A549 (cell line): ENCODE results near the gene EIF6. TPM values are rescaled to one million over a fixed set of nuclear protein-coding genes. Genes with fewer than 3 reads are reported as not detected.

Experiments used
- ATAC-seq, 2 experiments: fragments of 200-7000 bp in 1 of 2; fragments of >200 bp in 1 of 2; cut with Nextera tagmentation in 1 of 2; cut with Tn5 transposase in 1 of 2; 3 replicates each; pipeline versions ENCODE4 v1.8.0 to v1.9.1; 2018 to 2020; ENCODE audit warnings: mild to moderate bottlenecking in 1 of 2, moderate library complexity in 1 of 2
- CTCF ChIA-PET: fragments of 300-600 bp; sonication (Branson Sonifier 250); formaldehyde crosslinking; extraction: SDS; loops from one replicate; lab custom pipeline; 2021; ENCODE audit warnings: antibody characterized with exemption, inconsistent platforms; lab: Yijun Ruan, JAX
- POLR2A ChIA-PET: fragments of 350-600 bp; formaldehyde crosslinking; extraction: SDS; loops from one replicate; lab custom pipeline; 2021; ENCODE audit warnings: antibody characterized with exemption, inconsistent platforms; lab: Yijun Ruan, JAX
- DNase-seq, 2 experiments: peaks; one replicate each; pipeline versions ENCODE4 v3.0.0 to v3.0.0-alpha.2; 2011 to 2016; ENCODE audit warnings: low read depth in 1 of 2, low spot score in 1 of 2
- FAIRE-seq: peaks from 2 replicates; lab custom pipeline; 2011; peaks lifted over from hg19 to GRCh38; lab: Jason Lieb, UNC
- H3K27ac ChIP-seq, 2 experiments: fragments of >200 bp; sonication (Bioruptor Twin); formaldehyde crosslinking; 3 replicates each; pipeline ENCODE4 v1.5.1; 2016 to 2017
- H3K4me1 ChIP-seq: fragments of >200 bp; sonication (Bioruptor Twin); formaldehyde crosslinking; 3 replicates; pipeline ENCODE4 v1.6.1; 2016
- H3K4me2 ChIP-seq: fragments of >200 bp; sonication (Bioruptor Twin); formaldehyde crosslinking; 3 replicates; pipeline ENCODE4 v1.6.1; 2016
- H3K4me3 ChIP-seq: fragments of >200 bp; sonication (Bioruptor Twin); formaldehyde crosslinking; 3 replicates; pipeline ENCODE4 v1.5.1; 2016
- H3K9me3 ChIP-seq: fragments of >200 bp; sonication (Bioruptor Twin); formaldehyde crosslinking; 3 replicates; pipeline ENCODE4 v1.6.1; 2016
- CEBPB ChIP-seq, 2 experiments: fragments of >200 bp in 1 of 2; sonication (Bioruptor Twin) in 1 of 2; formaldehyde crosslinking in 1 of 2; IDR thresholded peaks; 2 replicates each; pipeline ENCODE4 v1.6.1; 2012 to 2016
- CHD4 ChIP-seq: fragments of 200-600 bp; sonication (generic); IDR thresholded peaks from 2 replicates; pipeline ENCODE4 v1.6.1; 2016; ENCODE audit warnings: antibody characterized with exemption, mild to moderate bottlenecking, borderline replicate concordance
- ELK1 ChIP-seq: fragments of 150-350 bp; IDR thresholded peaks from 2 replicates; pipeline ENCODE4 v1.6.1; 2014; ENCODE audit warnings: low read depth, mild to moderate bottlenecking, low read length
- HOXB13 ChIP-seq: fragments of 250-450 bp; sonication (Bioruptor Pico); IDR thresholded peaks from 2 replicates; pipeline ENCODE4 v1.5.0; 2020; ENCODE audit warnings: low read depth, mild to moderate bottlenecking, moderate library complexity
- JUN ChIP-seq, 2 experiments: fragments of >200 bp; sonication (Bioruptor Twin); formaldehyde crosslinking; IDR thresholded peaks; 2 replicates in 1 of 2; 3 replicates in 1 of 2; pipeline ENCODE4 v1.6.1; 2016 to 2017
- NFE2L2 ChIP-seq: fragments of 150-350 bp; conservative IDR thresholded peaks from 2 replicates; pipeline ENCODE4 v1.6.1; 2014; ENCODE audit warnings: low read length
- POLR2AphosphoS2 ChIP-seq: conservative IDR thresholded peaks from 2 replicates; pipeline ENCODE4 v1.6.1; 2012; ENCODE audit warnings: low read length, improper control_type of control experiment, inconsistent platforms
- RAD21 ChIP-seq, 2 experiments: fragments of >200 bp in 1 of 2; sonication (Bioruptor Twin) in 1 of 2; formaldehyde crosslinking in 1 of 2; IDR thresholded peaks in 1 of 2; conservative IDR thresholded peaks in 1 of 2; 2 replicates in 1 of 2; 3 replicates in 1 of 2; pipeline ENCODE4 v1.6.1; 2012 to 2018; ENCODE audit warnings: inconsistent platforms in 1 of 2
- SMC3 ChIP-seq: fragments of >200 bp; sonication (Bioruptor Twin); formaldehyde crosslinking; IDR thresholded peaks from 3 replicates; pipeline ENCODE4 v1.6.1; 2018; ENCODE audit warnings: inconsistent platforms
- TFCP2L1 ChIP-seq: fragments of 250-450 bp; sonication (Bioruptor Pico); IDR thresholded peaks from 2 replicates; pipeline ENCODE4 v1.5.0; 2021; ENCODE audit warnings: mild to moderate bottlenecking
- ZC3H11A ChIP-seq: fragments of 450-650 bp; IDR thresholded peaks from 2 replicates; pipeline ENCODE4 v1.6.1; 2014; ENCODE audit warnings: antibody characterized with exemption, mild to moderate bottlenecking
- WGBS: methylation state at CpG from one replicate; pipeline ENCODE4 v1.1.6; 2017; ENCODE audit errors: missing lambda C conversion rate; 5-methylcytosine and 5-hydroxymethylcytosine counted together
- polyA plus RNA-seq, 4 experiments: library from polyadenylated mRNA; depleted of rRNA in 3 of 4; stranded (reverse); fragments of >200 nt; fragmentation: RNase III in 1 of 4; extraction: RNeasy Plus Mini Kit Qiagen cat#74134 plus additional on column Dnase treatment in 1 of 4; gene quantifications; 2 replicates in 3 of 4; 3 replicates in 1 of 4; pipeline ENCODE4 v1.2.3, GENCODE V29; 2011 to 2017
- TF ChIP-seq, protein P1 (sequence below): fragments of >200 bp; sonication (Bioruptor Twin); formaldehyde crosslinking; IDR thresholded peaks from 3 replicates; pipeline ENCODE4 v1.5.1; 2016
- TF ChIP-seq, protein P2 (sequence below): IDR thresholded peaks from 2 replicates; pipeline ENCODE4 v1.6.1; 2012
- TF ChIP-seq, protein P3 (sequence below): IDR thresholded peaks from 2 replicates; pipeline ENCODE4 v1.6.1; 2012; ENCODE audit warnings: low read depth, borderline replicate concordance

Gene EIF6
- polyA plus RNA-seq, 2 of the 4 experiments (the other 2 are of a cell fraction): 184 to 294 TPM

- POLR2A ChIA-PET: interaction anchor here (0.6 to 1.2 kb wide), 2 partner anchors 64 to 173 kb away, joined by 3 read pairs; no protein-coding TSS in a partner anchor
- H3K4me2 ChIP-seq: peak overlapping the region; percentile 25; the same call in 2 of the 3 replicates
- CTCF ChIA-PET: interaction anchor here (0.6 to 15.8 kb wide), 56 partner anchors 9 to 472 kb away, joined by 3 to 333 read pairs (median 4); partner anchors contain the start of genes ACSS2, CEP250, EDEM2 and EIF6
- DNase-seq (peak; percentile 76 to 81), ATAC-seq (peak; percentile 81 to 84), FAIRE-seq (no peak)
- peak overlapping the region; percentile 49 to 97 for H3K27ac ChIP-seq
- H3K4me1 ChIP-seq: peaks cover 71% of the 10 kb centered on the region
- no peak overlapping the region for H3K4me3 ChIP-seq
- TF ChIP-seq SMC3 (peak; percentile 94), POLR2AphosphoS2 (no peak), RAD21 (conservative IDR thresholded peaks at IDR 0.05 in 1 of 2, IDR thresholded peaks at IDR 0.05 in 1 of 2) (peak; percentile 96), JUN (IDR thresholded peaks at IDR 0.05) (0 out of 5 replicates have a peak, but pooled peaks of 1 of the 2 experiments have one; percentile 23), CEBPB (IDR thresholded peaks at IDR 0.05) (no peak), CHD4 (no peak)
- TF ChIP-seq, protein P1, sequence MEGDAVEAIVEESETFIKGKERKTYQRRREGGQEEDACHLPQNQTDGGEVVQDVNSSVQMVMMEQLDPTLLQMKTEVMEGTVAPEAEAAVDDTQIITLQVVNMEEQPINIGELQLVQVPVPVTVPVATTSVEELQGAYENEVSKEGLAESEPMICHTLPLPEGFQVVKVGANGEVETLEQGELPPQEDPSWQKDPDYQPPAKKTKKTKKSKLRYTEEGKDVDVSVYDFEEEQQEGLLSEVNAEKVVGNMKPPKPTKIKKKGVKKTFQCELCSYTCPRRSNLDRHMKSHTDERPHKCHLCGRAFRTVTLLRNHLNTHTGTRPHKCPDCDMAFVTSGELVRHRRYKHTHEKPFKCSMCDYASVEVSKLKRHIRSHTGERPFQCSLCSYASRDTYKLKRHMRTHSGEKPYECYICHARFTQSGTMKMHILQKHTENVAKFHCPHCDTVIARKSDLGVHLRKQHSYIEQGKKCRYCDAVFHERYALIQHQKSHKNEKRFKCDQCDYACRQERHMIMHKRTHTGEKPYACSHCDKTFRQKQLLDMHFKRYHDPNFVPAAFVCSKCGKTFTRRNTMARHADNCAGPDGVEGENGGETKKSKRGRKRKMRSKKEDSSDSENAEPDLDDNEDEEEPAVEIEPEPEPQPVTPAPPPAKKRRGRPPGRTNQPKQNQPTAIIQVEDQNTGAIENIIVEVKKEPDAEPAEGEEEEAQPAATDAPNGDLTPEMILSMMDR: peak; percentile 89
- TF ChIP-seq, protein P2, sequence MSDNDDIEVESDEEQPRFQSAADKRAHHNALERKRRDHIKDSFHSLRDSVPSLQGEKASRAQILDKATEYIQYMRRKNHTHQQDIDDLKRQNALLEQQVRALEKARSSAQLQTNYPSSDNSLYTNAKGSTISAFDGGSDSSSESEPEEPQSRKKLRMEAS: peak; percentile 52
- TF ChIP-seq, protein P3, sequence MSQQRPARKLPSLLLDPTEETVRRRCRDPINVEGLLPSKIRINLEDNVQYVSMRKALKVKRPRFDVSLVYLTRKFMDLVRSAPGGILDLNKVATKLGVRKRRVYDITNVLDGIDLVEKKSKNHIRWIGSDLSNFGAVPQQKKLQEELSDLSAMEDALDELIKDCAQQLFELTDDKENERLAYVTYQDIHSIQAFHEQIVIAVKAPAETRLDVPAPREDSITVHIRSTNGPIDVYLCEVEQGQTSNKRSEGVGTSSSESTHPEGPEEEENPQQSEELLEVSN: no peak
- WGBS: 32% methylated on average over 14 of the region's 14 CpGs
- no peaks in the 10 kb centered on the region for H3K9me3 ChIP-seq
Observed at GRCh38 chr20:35269055-35269781, 15.4 kb downstream of the EIF6 start.

DNA sequence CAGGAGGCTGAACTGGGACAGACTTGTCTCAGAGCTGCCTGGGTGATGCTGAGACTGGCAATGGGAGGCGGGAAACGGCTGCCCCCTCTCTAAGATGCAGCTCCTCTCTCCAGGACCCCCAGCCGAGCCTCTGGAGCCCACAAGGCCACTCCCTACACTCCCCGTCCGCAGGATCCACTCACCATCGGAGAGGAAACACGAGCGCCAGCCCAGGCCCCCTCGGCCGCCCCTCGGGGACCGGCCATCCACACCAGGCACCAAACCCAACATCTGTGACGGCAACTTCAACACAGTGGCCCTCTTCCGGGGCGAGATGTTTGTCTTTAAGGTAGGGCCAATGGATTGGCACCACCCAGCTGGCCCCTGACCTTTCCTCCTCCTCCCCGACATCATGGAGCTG, 17.5 kb downstream of the EIF6 start:
- TF ChIP-seq NFE2L2: no peak
- no peak for TF ChIP-seq TFCP2L1
- TF ChIP-seq, protein P1: no peak
- TF ChIP-seq, protein P2: no peak
- TF ChIP-seq JUN (IDR thresholded peaks at IDR 0.05): no peak
- no peak for TF ChIP-seq HOXB13 (CRISPR knock-in tag)
- no peak for TF ChIP-seq ZC3H11A
- no peak for TF ChIP-seq ELK1
- ATAC-seq (no peak), FAIRE-seq (no peak), DNase-seq (no peak)
- H3K4me1 ChIP-seq: peaks cover 77% of the 10 kb centered on the region
- H3K9me3 ChIP-seq: no peaks in the 10 kb centered on the region
- CTCF ChIA-PET: interaction anchor here (0.6 to 15.8 kb wide), 9 partner anchors 10 to 431 kb away, joined by 3 to 333 read pairs (median 14); partner anchors contain the start of genes ACSS2, EDEM2, GGT7 and MMP24OS
- peak overlapping the region; percentile 97 to 100 for H3K27ac ChIP-seq
- POLR2A ChIA-PET: no interaction called here
- peak overlapping the region; percentile 98; the same call in 2 of the 3 replicates for H3K4me2 ChIP-seq
- 95% methylated on average over 12 of the region's 16 CpGs for WGBS
- no peak overlapping the region for H3K4me3 ChIP-seq
